Psoas muscle (tissue), 8 donors: ENCODE data around the gene CYYR1. TPM values are rescaled to one million over a fixed set of nuclear protein-coding genes. Genes with fewer than 3 reads are reported as not detected.

Source experiments
- ATAC-seq, 4 donors: fragments of 200-7000 bp; cut with Tn5 transposase; one replicate each; pipeline ENCODE4 v1.9.1; 2020; ENCODE audit warnings: moderate library complexity in 3 of 4, mild to moderate bottlenecking in 2 of 4
- DNase-seq, 2 donors: peaks; one replicate each; pipeline ENCODE4 v3.0.0-alpha.2; 2020
- H3K27ac ChIP-seq: fragments of 200-600 bp; one replicate; pipeline ENCODE4 v1.8.0; 2022
- H3K27me3 ChIP-seq, 3 donors: fragments of 200-600 bp in 1 of 3; one replicate each; pipeline versions ENCODE4 v1.6.1 to v1.8.0; 2013 to 2022; ENCODE audit warnings: low read length in 2 of 3, mild to moderate bottlenecking in 2 of 3, moderate library complexity in 1 of 3; ENCODE audit not compliant: insufficient read depth in 3 of 3
- H3K36me3 ChIP-seq, 2 donors: fragments of 200-600 bp in 1 of 2; one replicate each; pipeline versions ENCODE4 v1.6.1 to v1.8.0; 2013 to 2022; ENCODE audit warnings: low read depth in 1 of 2, mild to moderate bottlenecking in 1 of 2, moderate library complexity in 1 of 2; ENCODE audit not compliant: insufficient read depth in 1 of 2
- H3K4me1 ChIP-seq: fragments of 200-600 bp; one replicate; pipeline ENCODE4 v1.8.0; 2022
- H3K4me3 ChIP-seq: fragments of 200-600 bp; one replicate; pipeline ENCODE4 v1.8.0; 2022; ENCODE audit warnings: mild to moderate bottlenecking
- H3K9me3 ChIP-seq: fragments of 200-600 bp; one replicate; pipeline ENCODE4 v1.8.0; 2022
- CTCF ChIP-seq: fragments of 200-600 bp; IDR thresholded peaks from one replicate; pipeline ENCODE4 v1.8.0; 2022; ENCODE audit warnings: antibody characterized with exemption
- WGBS, 3 donors: extraction: QIAGEN DNeasy Blood & Tissue Kit; methylation state at CpG; one replicate each; pipeline versions ENCODE4 v1.1.6 to v1.1.7; 2013; 5-methylcytosine and 5-hydroxymethylcytosine counted together
- intact Hi-C, 2 donors: fragments of 100-400 bp; cut with DNase I; formaldehyde crosslinking; loops; one replicate each; pipeline versions ENCODE4 v1.11.0 to v1.14.2; 2022
- polyA plus RNA-seq, 3 donors: library from polyadenylated mRNA; stranded (reverse); fragments of 200-250 nt; gene quantifications; one replicate each; pipeline ENCODE4 v1.2.3, GENCODE V29; 2013
- total RNA-seq, 4 donors: library from RNA; stranded (reverse); fragmentation: NEBNext Ultra II Directional in 2 of 4; extraction: Animal tissue kit (Norgen Biotek cat#: 25700) in 2 of 4; gene quantifications; one replicate each; pipeline versions ENCODE4 v1.2.1 to v1.2.4, GENCODE V29; 2021 to 2023
- donor health status: healthy with polysubstance abuse.
- donor health status: DM: no; HTN: no; CAD: no; lungs with moderate emphysema.
- donor health status: Bipolar disorder and iron deficiency.
- donor health status: healthy.
- donor health status: DM: yes; HTN: yes; CAD: no.
- donor health status: DM: no; HTN: no; CAD: no.
- donor health status: DM: no; HTN: no; CAD: no.
- donor health status: DM: yes; HTN: yes; CAD: no.

CYYR1 gene
- total and polyA plus RNA-seq, 7 donors = 7.1 to 20.4 (median 8.5) TPM

GRCh38 chr21:26506956-26507355, 66.1 kb downstream of the CYYR1 start:
- Histone ChIP-seq H3K27ac (no peak overlapping the region), H3K4me3 (no peak overlapping the region), H3K27me3 (no peaks in the 10 kb centered on the region), H3K9me3 (no peaks in the 10 kb centered on the region), H3K4me1 (no peaks in the 10 kb centered on the region), H3K36me3 (no peaks in the 10 kb centered on the region)
- DNase-seq (no peak), ATAC-seq (no peak)
- 31 to 42% (median 41%) methylated on average over 1 of the region's 1 CpG for WGBS, 3 donors
- intact Hi-C loops = no loop called here
- TF ChIP-seq CTCF = no peak

DNA sequence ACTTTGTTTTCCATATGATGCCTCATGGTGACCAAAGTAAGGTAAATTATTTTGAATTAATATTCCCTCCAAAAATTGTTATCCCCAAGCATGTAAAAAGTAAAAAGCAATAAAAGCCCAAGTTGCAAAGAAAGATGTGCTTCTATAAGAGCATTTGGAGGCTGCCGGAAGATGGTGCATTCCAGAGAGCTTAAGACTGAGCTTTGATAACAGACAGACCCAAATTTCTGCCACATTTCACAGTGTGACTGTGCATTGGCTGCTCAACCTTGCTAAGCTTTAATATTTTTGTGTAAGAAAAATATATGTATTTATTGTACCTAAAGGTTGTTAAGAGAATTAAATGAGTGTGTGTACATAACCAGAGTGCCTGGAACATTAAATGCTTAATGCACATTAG, 67.9 kb downstream of the CYYR1 start:
- intact Hi-C loops = no loop called here
- ATAC-seq = no peak
- Histone ChIP-seq H3K4me3 (no peak overlapping the region), H3K27me3 (no peaks in the 10 kb centered on the region), H3K4me1 (no peaks in the 10 kb centered on the region), H3K36me3 (no peaks in the 10 kb centered on the region), H3K27ac (no peak overlapping the region), H3K9me3 (no peaks in the 10 kb centered on the region)
- TF ChIP-seq CTCF = no peak
- no peak for DNase-seq
- WGBS, 3 donors = 58 to 68% (median 62%) methylated on average over 1 of the region's 1 CpG

- WGBS, 3 donors = 41 to 70% (median 53%) methylated on average over 2 of the region's 2 CpGs
- intact Hi-C loops = no loop called here
- no peak overlapping the region for H3K4me3 ChIP-seq
- H3K27me3 ChIP-seq = no peaks in the 10 kb centered on the region
- no peak overlapping the region for H3K27ac ChIP-seq
- no peaks in the 10 kb centered on the region for H3K9me3 ChIP-seq
- H3K36me3 ChIP-seq = no peaks in the 10 kb centered on the region
- no peak for TF ChIP-seq CTCF
- no peaks in the 10 kb centered on the region for H3K4me1 ChIP-seq
- no peak for ATAC-seq
- DNase-seq = no peak
These were observed 69.7 kb downstream of the CYYR1 start for GRCh38 chr21:26503414-26503813.

DNA sequence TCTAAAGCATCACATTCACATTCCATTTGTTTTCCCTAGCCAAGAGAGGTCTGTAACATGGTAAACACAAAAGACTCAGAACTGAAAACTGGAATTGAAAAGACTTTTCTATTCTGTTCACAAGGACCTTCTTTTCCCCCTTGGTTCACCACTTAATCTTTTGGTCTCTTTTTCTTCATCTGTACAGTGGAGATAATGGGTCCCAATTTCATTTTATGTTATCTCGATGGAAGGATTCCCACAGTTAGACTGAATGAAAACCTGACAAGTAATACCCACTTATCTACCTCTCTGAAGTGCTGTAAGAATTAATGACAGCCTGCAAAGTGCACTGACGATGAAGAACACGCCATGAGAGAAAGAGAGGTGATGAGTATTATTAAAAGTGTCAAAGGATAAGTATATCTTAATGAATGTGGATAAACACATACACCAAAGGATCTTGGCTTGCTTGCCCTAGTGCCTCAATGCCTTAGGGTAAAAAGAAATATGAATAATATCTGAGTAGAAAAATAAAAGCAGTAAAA, 71.5 kb downstream of the CYYR1 start:
- WGBS, 3 donors = 90 to 94% (median 94%) methylated on average over 3 of the region's 3 CpGs
- intact Hi-C loops = no loop called here
- Histone ChIP-seq H3K36me3 (no peaks in the 10 kb centered on the region), H3K27me3 (no peaks in the 10 kb centered on the region), H3K9me3 (no peaks in the 10 kb centered on the region), H3K4me1 (no peaks in the 10 kb centered on the region), H3K27ac (no peak overlapping the region), H3K4me3 (no peak overlapping the region)
- DNase-seq = no peak
- ATAC-seq = no peak
- TF ChIP-seq CTCF = no peak

GRCh38 chr21:26499495-26499894, 73.6 kb downstream of the CYYR1 start:
- intact Hi-C loops = no loop called here
- Histone ChIP-seq H3K4me1 (no peaks in the 10 kb centered on the region), H3K4me3 (no peak overlapping the region), H3K27me3 (no peaks in the 10 kb centered on the region), H3K36me3 (no peaks in the 10 kb centered on the region), H3K27ac (no peak overlapping the region), H3K9me3 (no peaks in the 10 kb centered on the region)
- no peak for TF ChIP-seq CTCF
- ATAC-seq = no peak
- no peak for DNase-seq
